CD4-positive, alpha-beta T cell treated with Interleukin-6 for 4 hours (primary cell): ENCODE measurements around the gene TP53TG5.
A peak's percentile ranks its signal among the peaks of the same experiment; 100 is the strongest.

Source experiments
- DNase-seq: peaks from one replicate; pipeline ENCODE4 v3.0.0-alpha.2; 2020; ENCODE audit warnings: mixed read lengths

Gene TP53TG5

DNA sequence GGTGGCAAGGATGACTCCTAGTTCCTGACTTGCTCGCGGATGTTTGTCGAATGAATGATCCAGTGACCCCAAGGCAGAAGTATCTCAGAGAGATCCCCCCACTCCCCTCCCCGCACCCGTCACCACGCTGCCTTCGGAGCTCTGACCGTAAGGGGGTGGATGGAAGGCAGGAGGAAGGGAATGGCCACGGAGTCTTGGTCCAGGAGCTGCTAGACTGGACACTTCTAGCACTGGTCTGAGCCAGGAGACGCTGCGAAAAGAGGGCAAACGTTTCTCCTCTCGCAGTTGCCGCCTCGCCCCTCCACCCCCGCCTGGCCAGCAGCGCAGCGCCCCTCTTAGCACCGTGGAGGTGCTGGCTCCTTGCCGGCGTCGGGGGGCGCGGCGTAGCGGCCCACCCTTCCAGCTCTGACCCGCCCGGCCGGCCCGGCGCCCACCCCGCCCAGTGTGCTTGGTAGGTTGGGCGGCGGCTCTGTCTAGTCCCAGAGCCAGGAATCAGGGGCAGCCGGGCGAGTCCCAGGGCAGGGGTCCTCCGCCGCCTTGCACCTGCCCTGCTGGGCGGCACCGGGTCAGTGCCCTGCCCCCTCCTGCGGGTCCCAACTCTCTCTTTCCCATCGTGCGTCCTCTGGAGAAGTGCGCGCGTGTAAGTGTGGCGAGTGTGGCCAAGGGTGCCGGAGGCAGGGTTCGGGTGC lies 27.6 kb upstream of the TP53TG5 start:
- DNase-seq, result no peak

DNA sequence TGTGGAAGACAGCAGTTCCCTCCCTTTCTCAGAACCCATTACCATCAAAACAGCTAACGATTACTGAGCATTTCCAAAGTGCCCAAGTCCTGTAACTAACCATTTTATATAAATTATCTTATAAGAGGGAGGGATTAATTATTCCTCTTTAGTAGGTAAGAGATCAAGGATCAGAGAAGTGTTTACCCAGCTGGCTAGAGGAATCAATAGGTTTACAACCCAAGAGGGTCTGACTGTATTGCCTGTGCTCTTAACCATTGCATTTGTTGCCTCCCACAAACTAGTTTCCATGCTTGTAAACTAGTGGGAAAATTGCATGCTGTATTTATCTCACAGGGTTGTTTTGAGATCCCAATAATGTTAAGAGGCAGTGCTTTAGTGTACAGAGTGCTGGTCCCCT lies 26.3 kb upstream of the TP53TG5 start:
- no peak for DNase-seq

DNA sequence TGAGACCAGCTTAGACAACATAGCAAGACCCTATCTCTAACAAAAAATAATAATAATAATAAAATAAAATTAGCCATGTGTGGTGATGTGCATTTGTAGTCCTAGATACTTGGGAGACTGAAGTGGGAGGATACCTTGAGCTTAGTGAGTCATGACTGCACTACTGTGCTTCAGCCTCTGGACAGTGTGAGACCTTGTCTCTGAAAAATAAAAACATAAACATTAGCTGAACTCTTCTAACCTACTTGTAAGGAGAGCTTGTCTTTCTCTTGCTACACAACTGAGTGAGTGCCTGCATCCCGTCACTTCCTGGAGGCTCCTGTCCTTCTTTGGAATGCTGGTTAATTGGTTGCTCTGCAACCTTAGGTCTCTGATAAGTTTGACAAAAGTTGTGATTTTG lies 24.8 kb upstream of the TP53TG5 start:
- no peak for DNase-seq

GRCh38 chr20:45400346-45401031 lies 22.4 kb upstream of the TP53TG5 start:
- no peak for DNase-seq

- DNase-seq, result no peak
These were observed 20.9 kb upstream of the TP53TG5 start for GRCh38 chr20:45399018-45399417.

- no peak for DNase-seq
These were observed 16.9 kb upstream of the TP53TG5 start for GRCh38 chr20:45395114-45395415.

DNA sequence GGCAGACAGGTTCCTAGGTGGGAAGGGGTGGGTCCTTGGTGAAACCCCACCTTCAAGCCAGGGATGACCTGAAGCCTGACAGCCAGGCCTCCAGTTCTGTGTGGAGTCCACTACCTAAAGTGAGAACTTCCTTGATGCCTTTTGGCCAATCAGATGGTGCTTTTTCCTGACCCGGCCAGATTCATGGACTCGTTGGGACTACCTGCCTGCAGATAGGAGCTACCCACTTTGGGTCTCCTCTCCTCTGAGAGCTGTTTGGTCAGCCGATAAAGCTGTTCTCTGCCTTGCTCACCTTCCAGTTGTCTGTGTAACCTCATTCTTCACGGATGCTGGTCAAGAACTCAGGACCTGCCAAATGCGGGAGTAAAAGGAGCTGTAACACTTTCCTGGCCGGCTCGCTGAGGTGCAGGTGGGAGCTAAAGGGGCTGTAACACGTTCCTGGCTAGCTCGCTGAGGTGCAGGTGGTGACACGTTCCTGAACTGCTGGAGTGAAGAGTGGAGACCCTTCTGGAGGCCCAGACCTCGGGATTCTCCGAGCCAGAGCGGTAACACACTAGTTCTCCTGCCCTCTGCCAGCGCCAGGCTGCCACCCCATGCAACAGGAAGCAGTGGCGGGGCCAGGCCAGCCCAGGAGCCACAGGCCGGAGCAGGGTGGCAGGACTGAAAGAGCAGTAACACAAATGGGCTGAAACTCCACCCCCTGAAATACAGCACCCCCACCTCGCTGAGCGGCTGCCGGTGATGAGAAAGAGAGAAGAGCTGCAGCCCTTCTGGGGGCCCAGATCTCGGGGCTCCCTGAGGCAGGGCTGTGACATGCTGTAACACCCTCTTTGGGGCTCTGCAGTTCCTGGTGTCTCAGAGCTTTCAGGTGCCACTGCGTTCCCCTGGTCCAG lies 16.3 kb upstream of the TP53TG5 start:
- DNase-seq, result no peak

DNA sequence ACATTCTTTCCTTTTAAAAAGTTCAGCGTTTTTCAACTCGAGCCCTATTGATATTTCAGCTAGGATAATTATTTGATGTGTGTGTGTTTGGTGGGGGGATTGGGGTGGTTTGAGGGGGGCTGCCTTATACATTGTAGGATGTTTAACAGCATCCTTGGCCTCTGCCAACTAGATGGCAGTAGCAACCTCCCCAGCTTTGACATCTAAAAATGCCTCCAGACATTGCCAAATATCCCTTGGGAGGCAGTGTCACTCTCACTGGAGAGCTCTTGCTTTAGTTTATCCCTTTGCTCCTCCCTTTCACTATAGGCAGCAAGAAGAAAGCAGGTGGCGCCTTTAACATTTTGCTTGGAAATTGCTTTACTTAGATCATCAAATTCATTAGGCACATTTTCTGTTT lies 14.6 kb upstream of the TP53TG5 start:
- no peak for DNase-seq

DNA sequence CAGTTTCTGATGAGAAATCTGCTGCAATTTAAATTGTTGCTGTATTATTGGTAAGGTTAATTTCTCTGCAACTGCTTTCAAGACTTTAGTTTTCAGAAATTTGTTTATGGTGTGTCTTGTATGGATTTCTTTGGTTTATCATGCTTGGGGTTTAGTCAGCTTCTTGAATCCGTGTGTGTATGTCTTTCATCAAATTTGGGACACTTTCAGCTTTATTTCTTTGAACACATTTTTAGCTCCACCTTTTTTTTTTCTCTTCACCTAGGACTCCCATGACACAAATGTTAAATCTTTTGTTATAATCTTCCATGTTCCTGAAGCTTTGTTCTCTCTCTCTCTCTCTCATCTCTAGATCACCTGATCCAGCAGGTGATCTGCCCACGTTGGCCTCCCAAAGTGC lies 13.4 kb upstream of the TP53TG5 start:
- DNase-seq, result no peak

- DNase-seq, result no peak
These were observed 12.8 kb upstream of the TP53TG5 start for GRCh38 chr20:45390931-45391330.

GRCh38 chr20:45387274-45387673 lies 9.1 kb upstream of the TP53TG5 start:
- DNase-seq, result no peak

DNA sequence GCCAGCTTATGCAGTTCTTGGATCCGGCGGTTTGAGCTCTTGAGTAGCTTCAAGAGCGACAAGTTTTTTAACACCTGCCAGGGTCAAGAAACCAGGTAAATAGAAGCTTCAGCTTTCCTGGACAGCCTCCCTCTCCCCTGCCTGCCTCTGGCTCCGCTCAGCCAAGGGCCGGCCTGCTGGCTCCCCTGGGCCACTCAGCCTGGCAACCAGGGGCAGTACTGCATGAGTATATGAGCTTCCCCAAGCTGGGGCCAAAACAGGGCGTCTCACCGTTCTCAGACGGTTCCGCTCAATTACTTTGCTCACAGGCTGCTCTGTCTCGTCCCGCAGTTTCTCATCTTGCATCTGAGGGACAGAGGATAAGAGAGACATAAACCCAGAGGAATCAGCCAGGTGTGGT lies 856 bp downstream of the TP53TG5 start:
- no peak for DNase-seq

GRCh38 chr20:45374966-45375365 lies 3.2 kb downstream of the TP53TG5 start:
- DNase-seq, result no peak

- no peak for DNase-seq
These were observed 4.0 kb downstream of the TP53TG5 start for GRCh38 chr20:45374101-45374467.

DNA sequence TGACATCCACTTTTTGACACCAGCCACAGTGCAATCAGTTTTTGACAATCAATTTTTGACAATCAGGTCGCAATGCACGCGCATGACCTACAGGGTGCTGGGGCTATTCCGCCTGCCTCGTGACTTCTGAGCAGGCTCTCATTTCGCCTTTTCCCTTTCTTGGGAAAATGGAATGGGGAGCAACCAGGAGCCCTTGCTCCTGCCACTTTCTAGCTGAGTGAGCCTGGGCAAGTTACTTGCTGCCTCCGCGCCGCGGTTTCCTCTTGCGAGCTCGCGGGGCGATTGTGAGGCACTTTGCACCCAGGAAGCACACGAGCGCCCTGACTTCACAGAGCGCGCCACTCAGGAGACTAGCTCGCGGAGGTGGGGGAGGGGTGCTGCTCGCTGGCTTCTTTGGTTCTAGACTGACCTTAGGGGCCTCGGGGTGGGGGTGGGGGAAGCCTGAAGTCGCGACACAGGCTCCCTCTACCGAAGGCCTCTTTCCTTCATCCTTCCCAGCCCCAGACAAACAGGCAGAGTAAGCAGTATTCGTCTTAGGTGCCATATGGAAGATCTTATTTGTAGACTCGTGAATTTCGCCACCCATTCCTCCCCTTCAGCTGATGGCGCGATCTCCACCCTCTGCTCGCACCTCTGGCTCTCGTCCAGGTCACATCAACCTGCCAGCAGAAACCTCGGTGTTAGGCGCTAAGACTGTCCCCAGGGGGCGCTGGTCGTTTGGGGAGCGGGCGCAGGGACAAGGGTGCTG lies 4.6 kb downstream of the TP53TG5 start:
- DNase-seq, result peak; percentile 94

- no peak for DNase-seq
These were observed 5.3 kb downstream of the TP53TG5 start for GRCh38 chr20:45372646-45373352.

DNA sequence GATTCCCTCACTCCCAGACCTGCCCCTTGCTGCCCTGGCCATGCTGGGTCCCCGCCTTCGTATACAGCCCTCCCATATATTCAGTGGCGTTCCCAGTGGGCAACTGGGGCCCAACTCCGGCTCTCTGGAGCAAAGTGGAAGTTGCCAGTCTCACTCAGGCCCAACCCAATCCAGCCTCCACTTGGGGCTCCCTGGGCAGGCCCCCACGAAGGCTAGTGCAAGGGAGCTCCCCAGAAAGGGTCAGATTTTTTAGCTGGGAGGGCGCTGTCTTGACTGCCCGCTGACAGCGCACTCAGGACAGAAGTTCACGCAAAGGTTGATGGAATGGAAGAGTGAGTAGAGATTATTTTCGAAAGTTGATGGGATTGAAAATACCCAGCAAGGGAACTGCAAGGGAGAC lies 5.9 kb downstream of the TP53TG5 start:
- no peak for DNase-seq

- DNase-seq, result no peak
These were observed 7.5 kb downstream of the TP53TG5 start for GRCh38 chr20:45370571-45371160.

- peak; percentile 58 for DNase-seq
These were observed 9.7 kb downstream of the TP53TG5 start for GRCh38 chr20:45368221-45368980.

DNA sequence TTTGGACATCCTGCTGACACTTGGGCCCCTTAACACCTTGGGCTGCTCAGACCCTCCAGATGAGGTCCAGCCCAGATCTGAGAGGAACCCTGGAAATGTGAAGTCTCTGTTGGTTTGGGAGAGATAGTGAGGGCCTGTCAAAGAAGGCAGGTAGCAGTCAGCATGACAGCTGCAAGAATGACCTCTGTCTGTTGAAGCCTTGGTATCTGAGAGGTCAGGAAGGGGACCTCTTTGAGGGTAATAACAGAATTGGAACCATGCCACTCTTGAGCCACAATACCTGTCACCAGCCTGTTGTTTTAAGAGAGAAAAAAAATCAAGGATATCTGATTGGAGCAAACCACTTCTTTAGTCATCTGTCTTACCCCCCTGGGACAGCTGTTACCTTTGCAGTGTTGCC lies 11.0 kb downstream of the TP53TG5 start:
- DNase-seq, result no peak

GRCh38 chr20:45366631-45367030 lies 11.5 kb downstream of the TP53TG5 start:
- no peak for DNase-seq
